Kidney (tissue), 14 donors: ENCODE measurements around the gene HOXA3. TPM values are rescaled to one million over a fixed set of nuclear protein-coding genes. Genes with fewer than 3 reads are reported as not detected.

Experiments
- DNase-seq, 5 donors: peaks; one replicate each; pipeline ENCODE4 v3.0.0-alpha.2; 2013 to 2020
- FAIRE-seq: peaks from 2 replicates; lab custom pipeline; 2012; peaks lifted over from hg19 to GRCh38; lab: Jason Lieb, UNC
- H3K27ac ChIP-seq, 2 donors: one replicate each; pipeline ENCODE4 v1.7.0; 2013; ENCODE audit warnings: low read depth in 2 of 2, low read length in 2 of 2, inconsistent platforms in 1 of 2
- H3K27me3 ChIP-seq: one replicate; pipeline ENCODE4 v1.7.1; 2013; ENCODE audit warnings: low read length, inconsistent platforms; ENCODE audit not compliant: control insufficient read depth, insufficient read depth
- H3K36me3 ChIP-seq, 3 donors: one replicate each; pipeline versions ENCODE4 v1.7.0 to v1.7.1; 2013; ENCODE audit warnings: low read length in 3 of 3, control low read depth in 1 of 3, inconsistent platforms in 1 of 3; ENCODE audit not compliant: insufficient read depth in 3 of 3, control insufficient read depth in 2 of 3
- H3K4me1 ChIP-seq, 3 donors: one replicate each; pipeline versions ENCODE4 v1.7.0 to v1.7.1; 2013; ENCODE audit warnings: low read length in 3 of 3, inconsistent platforms in 1 of 3, low read depth in 1 of 3; ENCODE audit not compliant: control insufficient read depth in 2 of 3, insufficient read depth in 2 of 3
- H3K4me3 ChIP-seq, 3 donors: one replicate each; pipeline versions ENCODE4 v1.7.0 to v1.8.1; 2013; ENCODE audit warnings: low read length in 3 of 3, control low read depth in 1 of 3, inconsistent platforms in 1 of 3
- H3K9ac ChIP-seq, 3 donors: one replicate each; pipeline versions ENCODE4 v1.7.0 to v1.7.1; 2013; ENCODE audit warnings: low read length in 3 of 3, control low read depth in 1 of 3, inconsistent platforms in 1 of 3
- H3K9me3 ChIP-seq, 3 donors: one replicate each; pipeline versions ENCODE4 v1.7.0 to v1.7.1; 2013; ENCODE audit warnings: low read length in 3 of 3, control low read depth in 1 of 3, inconsistent platforms in 1 of 3; ENCODE audit not compliant: control insufficient read depth in 2 of 3, insufficient read depth in 1 of 3
- CTCF ChIP-seq: IDR thresholded peaks from 3 replicates; pipeline ENCODE4 v1.5.1; 2012; ENCODE audit warnings: mild to moderate bottlenecking, moderate library complexity, borderline replicate concordance; ENCODE audit not compliant: insufficient read depth; ENCODE audit errors: extremely low read depth
- intact Hi-C: fragments of 100-400 bp; cut with DNase I; formaldehyde crosslinking; loops from one replicate; pipeline ENCODE4 v1.11.1; 2022
- polyA plus RNA-seq: library from polyadenylated mRNA; stranded (reverse); fragments of 350-450 nt; fragmentation: Illumina TruSeq; extraction: RNeasy Lipid Tissue Mini Kit (QIAGEN cat#74804); gene quantifications from one replicate; pipeline ENCODE4 v1.2.3, GENCODE V29; 2014; ENCODE audit warnings: low read depth, low replicate concordance; ENCODE audit not compliant: insufficient read depth
- total RNA-seq: library from RNA; stranded (reverse); fragmentation: NEBNext Ultra II Directional; extraction: Animal tissue kit (Norgen Biotek cat#: 25700); gene quantifications from one replicate; pipeline ENCODE4 v1.2.1, GENCODE V29; 2021
- donor health status: control.
- donor health status: control.
- donor health status: control.
- donor health status: control.
- donor health status: control.
- donor health status: DM: yes; HTN: yes; CAD: no.
- donor health status: Normal renal cell carcinoma (clear cell type).

The HOXA3 gene
- total and polyA plus RNA-seq, 2 donors from 2014 or later = 6.3 to 21.2 TPM

GRCh38 chr7:27133409-27134231 is 18.8 kb downstream of the HOXA3 start:
- peaks cover 0 to 5% (median 0%) of the 10 kb centered on the region in 3 donors for H3K36me3 ChIP-seq
- intact Hi-C loops = no loop called here
- H3K9ac ChIP-seq = peak overlapping the region in 2 of 3 donors; percentile 42 to 45
- DNase-seq = peak in 3 of 5 donors; percentile 39 to 68 (median 45)
- no peak for FAIRE-seq
- TF ChIP-seq CTCF = no peak
- H3K9me3 ChIP-seq = no peaks in the 10 kb centered on the region
- peaks cover 15 to 43% (median 32%) of the 10 kb centered on the region in 3 donors for H3K4me1 ChIP-seq
- H3K4me3 ChIP-seq = peak overlapping the region; percentile 26 to 32 (median 28)
- H3K27ac ChIP-seq = peak overlapping the region; percentile 55 to 63
- H3K27me3 ChIP-seq = no peaks in the 10 kb centered on the region

GRCh38 chr7:27132978-27133377 is 19.4 kb downstream of the HOXA3 start:
- DNase-seq (peak in 1 of 5 donors; percentile 61), FAIRE-seq (no peak)
- Histone ChIP-seq H3K9me3 (no peaks in the 10 kb centered on the region), H3K4me1 (peaks cover 17 to 40% (median 33%) of the 10 kb centered on the region in 3 donors), H3K27me3 (no peaks in the 10 kb centered on the region), H3K9ac (peak overlapping the region in 2 of 3 donors; percentile 42 to 45), H3K36me3 (peaks cover 0 to 5% (median 0%) of the 10 kb centered on the region in 3 donors), H3K27ac (peak overlapping the region in 1 of 2 donors; percentile 45), H3K4me3 (no peak overlapping the region)
- TF ChIP-seq CTCF = no peak
- intact Hi-C loops = no loop called here

GRCh38 chr7:27132214-27132613 is 20.2 kb downstream of the HOXA3 start:
- intact Hi-C loops = no loop called here
- Histone ChIP-seq H3K4me1 (peaks cover 19 to 40% (median 33%) of the 10 kb centered on the region in 3 donors), H3K9ac (peak overlapping the region in 1 of 3 donors; percentile 45), H3K27me3 (no peaks in the 10 kb centered on the region), H3K27ac (peak overlapping the region in 1 of 2 donors; percentile 8), H3K9me3 (no peaks in the 10 kb centered on the region), H3K4me3 (no peak overlapping the region), H3K36me3 (peaks cover 0 to 2% (median 0%) of the 10 kb centered on the region in 3 donors)
- DNase-seq (no peak), FAIRE-seq (no peak)
- no peak for TF ChIP-seq CTCF
